NCI-H774 (cell line): Measurements from ENCODE around the gene CEP128.

ENCODE experiments used
- DNase-seq: peaks from one replicate; lab custom pipeline; 2025; lab: John Stamatoyannopoulos, UW

Gene CEP128

DNA sequence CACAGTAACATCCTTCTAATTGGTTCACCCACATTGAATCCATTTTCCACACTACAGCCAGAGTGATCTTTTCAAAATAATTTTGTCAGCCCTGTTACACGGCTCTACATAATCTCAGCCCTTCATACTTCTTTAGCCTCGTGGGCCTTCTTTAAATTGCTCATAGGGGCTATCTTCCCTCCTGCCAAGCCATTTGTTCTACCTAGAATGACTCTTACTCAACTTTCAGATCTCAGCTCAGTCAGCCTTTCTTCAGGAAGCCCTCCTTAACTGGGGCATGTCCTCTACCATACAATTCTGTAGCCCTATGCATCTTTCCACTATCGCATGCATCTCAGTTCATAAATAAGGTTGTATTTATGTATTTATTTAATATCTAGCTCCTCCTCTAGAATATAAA lies 39.7 kb downstream of the CEP128 start:
- no peak for DNase-seq

DNA sequence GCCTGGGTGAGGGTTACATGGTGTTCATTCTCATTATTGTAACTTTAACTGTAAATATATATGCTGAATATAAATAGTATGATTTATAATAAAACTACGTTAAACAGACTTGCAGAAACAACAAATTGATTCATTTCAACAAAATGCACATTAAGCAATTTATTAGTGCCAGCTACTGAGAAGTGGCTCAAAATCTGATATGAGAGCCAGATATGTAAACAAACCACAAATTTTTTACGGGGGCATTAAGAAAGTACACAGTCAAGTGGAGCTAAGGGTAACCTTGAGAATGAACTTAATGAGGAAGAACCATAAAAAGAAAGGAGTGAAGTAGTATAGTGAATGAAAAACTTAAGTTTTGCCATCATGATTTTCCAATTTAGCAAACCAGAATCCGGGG lies 40.3 kb downstream of the CEP128 start:
- DNase-seq, result no peak

- DNase-seq, result no peak
Measured at GRCh38 chr14:80872645-80873044, 68.9 kb downstream of the CEP128 start.

DNA sequence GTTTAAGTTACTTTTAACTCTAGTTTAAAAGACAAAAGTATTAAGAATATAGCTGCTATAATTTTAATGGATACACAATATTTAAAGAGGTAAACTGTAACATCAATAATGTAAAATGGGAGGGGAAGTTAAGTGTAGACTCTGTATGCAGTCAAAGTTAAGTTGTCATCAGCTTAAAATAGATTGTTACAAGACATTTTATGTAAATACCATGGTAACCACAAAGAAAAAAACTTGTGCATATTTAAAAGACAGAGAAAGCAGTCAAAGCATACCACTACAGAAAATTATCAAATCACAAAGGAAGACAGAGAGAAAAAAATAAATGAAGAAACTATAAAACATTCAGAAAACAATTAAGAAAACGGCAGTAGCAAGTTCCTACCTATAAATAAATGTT lies 73.3 kb downstream of the CEP128 start:
- no peak for DNase-seq

- no peak for DNase-seq
Measured at GRCh38 chr14:80867798-80868197, 73.7 kb downstream of the CEP128 start.

GRCh38 chr14:80867091-80867490 lies 74.4 kb downstream of the CEP128 start:
- no peak for DNase-seq

DNA sequence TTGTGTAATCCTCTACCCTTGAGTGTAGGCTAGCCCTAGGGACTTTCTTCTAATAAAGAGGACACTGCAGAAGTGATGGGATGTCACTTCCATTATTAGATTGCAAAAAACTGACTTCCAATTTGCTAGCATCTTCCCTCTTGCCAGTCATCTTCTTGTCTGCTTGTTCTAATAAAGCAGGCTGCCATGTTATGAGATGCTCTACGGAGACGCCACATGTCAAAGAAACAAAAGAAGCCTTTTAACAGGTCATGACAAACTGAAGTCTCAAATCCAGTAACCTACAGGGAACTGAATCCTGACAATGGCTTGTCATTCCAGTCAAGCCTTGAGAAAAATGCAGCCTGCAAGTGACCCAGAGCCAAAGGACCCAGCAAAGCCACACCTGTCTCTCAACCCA lies 76.0 kb downstream of the CEP128 start:
- DNase-seq, result no peak

- DNase-seq, result no peak
Measured at GRCh38 chr14:80862983-80863382, 78.6 kb downstream of the CEP128 start.

DNA sequence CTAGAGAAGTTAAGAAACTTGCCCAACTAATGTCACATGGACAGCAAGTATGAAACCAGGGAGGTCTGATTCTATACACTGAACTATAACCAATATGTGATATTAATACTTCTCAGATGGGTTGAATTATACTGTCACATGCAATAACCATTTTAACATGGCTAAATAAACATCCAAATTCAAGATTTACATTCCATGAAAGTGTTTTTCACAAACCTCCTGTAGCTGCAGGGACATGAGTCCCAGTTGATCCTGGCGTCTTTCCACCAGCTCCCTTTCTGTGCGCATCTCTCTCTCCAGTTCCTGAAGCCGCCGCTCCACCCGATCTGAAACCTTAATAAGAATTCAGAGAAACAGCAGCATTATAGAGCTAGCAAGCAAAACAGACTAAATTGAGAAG lies 79.0 kb downstream of the CEP128 start:
- no peak for DNase-seq

GRCh38 chr14:80850197-80850814 lies 91.2 kb downstream of the CEP128 start:
- no peak for DNase-seq

GRCh38 chr14:80847070-80847469 lies 94.5 kb downstream of the CEP128 start:
- no peak for DNase-seq

DNA sequence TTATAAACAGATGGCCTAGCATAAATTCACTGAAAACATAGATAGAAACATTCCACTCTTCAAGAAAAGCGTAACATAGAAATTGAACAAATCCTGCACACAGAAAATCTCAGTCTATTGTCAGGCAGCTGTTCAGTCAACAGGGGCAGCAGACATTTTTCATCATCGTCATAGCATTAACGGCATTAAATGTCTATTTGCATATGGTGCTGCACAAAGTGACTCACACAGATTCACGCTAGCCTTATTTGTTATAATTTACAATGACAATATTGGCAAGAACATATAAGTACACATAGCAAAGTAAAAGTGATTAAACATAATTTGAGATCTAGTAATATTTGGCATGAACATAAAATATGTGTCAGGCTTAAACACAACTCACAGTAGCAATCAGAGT lies 95.7 kb downstream of the CEP128 start:
- DNase-seq, result no peak

DNA sequence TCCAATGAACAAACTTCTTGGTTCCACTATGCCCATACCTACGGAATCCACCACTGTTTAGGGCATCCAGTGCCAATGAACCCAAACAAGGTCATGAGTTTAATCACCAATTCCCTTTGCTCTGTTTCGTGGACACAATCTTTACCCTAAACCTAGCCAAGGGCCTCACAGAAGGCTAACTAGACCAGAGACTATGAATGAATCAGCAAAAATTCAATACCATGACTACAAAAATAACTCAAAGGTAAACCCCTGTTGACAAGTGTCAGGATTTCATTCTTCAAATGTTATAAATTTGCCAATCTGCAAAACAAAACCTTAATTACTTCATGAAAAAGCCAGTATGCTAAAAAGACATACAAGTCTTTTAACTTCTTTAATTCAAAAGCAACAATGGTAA lies 96.7 kb downstream of the CEP128 start:
- DNase-seq, result no peak

GRCh38 chr14:80839743-80840142 lies 101.8 kb downstream of the CEP128 start:
- no peak for DNase-seq

GRCh38 chr14:80809663-80810062 lies 131.9 kb downstream of the CEP128 start:
- DNase-seq, result no peak

- no peak for DNase-seq
Measured at GRCh38 chr14:80805136-80805535, 136.4 kb downstream of the CEP128 start.

DNA sequence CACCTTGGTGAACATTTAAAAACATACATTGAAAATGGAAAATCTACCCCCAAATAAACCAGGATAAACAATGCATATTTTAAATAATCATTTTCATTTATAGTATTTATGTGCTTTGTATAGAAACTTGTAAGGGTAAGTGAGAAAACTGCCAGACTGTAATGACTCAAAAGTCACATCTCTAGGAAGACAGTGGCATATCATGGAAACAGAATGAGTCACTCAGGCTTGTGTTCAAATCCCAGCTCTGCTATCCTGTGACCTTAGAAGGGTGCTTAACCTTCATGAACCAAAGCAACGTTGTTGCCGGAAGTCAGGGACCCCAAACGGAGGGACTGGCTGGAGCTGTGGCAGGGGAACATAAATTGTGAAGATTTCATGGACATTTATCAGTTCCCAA lies 142.7 kb downstream of the CEP128 start:
- no peak for DNase-seq

GRCh38 chr14:80798211-80798610 lies 143.3 kb downstream of the CEP128 start:
- DNase-seq, result no peak

DNA sequence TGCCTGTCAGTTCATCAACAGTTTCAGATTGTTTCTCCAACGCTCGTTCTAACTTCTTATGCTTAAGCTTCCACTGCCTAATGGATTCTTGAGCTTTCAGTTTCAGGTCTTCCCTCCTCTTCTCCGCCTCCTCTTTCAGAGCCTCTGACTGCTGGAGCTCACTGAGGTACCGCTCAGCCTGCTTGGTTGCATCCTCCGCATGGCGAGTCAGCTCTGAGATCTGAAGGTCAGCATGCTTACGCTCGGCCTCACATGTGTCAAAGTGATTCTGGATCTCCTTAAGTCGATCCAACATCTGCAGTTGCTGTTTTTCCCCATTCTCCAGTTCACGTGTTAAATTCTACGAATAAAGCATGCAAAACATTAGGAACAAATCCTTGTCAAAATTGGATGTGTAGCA lies 148.8 kb downstream of the CEP128 start:
- no peak for DNase-seq

- no peak for DNase-seq
Measured at GRCh38 chr14:80787876-80788275, 153.7 kb downstream of the CEP128 start.

DNA sequence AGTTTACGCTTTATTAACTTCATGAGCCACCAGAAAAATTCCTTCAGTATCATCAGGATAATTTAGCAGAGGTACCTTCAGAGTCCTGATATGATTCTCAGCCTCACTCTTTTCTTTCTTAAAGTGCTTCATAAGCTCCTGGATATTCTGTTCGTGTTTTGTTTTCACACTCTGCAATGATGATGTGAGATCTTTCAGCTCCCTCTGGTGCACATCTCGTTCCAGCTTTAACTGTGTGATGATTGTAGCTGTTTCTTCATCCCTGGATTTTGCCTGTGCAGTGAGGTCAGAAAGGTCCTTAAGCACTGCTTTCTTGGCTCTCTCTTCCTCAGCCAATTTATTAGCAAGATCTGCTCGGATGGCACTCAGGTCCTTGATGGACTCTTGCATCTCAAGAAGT lies 156.7 kb downstream of the CEP128 start:
- no peak for DNase-seq

GRCh38 chr14:80781972-80782367 lies 159.6 kb downstream of the CEP128 start:
- no peak for DNase-seq

GRCh38 chr14:80780500-80780899 lies 161.0 kb downstream of the CEP128 start:
- DNase-seq, result no peak

DNA sequence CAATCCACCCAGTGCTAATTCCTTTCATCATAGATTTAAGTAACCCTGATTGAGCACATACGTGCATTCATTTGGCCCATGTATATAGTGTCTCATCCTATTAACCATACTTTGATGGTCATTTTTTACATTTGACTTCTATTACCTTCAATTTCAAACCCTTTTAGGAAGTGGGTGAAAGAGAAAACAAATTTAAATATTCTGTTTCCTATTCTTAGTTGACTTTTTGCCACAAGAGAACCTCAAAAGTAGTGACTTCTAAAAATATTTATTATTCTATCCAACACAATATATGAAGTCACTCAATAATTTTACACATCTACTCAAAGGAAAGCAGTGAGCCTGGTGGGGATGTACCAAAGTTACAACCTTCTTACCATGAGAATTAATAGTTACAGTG lies 164.9 kb downstream of the CEP128 start:
- no peak for DNase-seq

GRCh38 chr14:80776186-80776585 lies 165.4 kb downstream of the CEP128 start:
- no peak for DNase-seq
